Activated T-cell treated with anti-CD3 and anti-CD28 coated beads, Interleukin-2, amount 50 U/mL, for 4 hours (primary cell): Measurements from ENCODE around the gene RANGAP1. TPM values are rescaled to one million over a fixed set of nuclear protein-coding genes. Genes with fewer than 3 reads are reported as not detected.
A peak's percentile ranks its signal among the peaks of the same experiment; 100 is the strongest.
"Not testable (repeated sequence)": the region's sequence is repeated elsewhere in the genome, so short reads cannot be mapped to it uniquely, and the experiment has no call there.

Experiments
- ATAC-seq, 2 donors: fragments of 200-7000 bp; cut with Tn5 transposase; one replicate each; pipeline ENCODE4 v1.10.0; 2021
- DNase-seq: peaks from one replicate; pipeline ENCODE4 v3.0.0-alpha.2; 2020
- H3K27me3 Mint-ChIP-seq: one replicate; pipeline ENCODE4 v1.8.0; 2021; ENCODE audit warnings: low read depth, mixed read lengths
- H3K36me3 Mint-ChIP-seq: one replicate; pipeline ENCODE4 v1.8.0; 2022; ENCODE audit warnings: mixed read lengths; ENCODE audit not compliant: insufficient read depth
- H3K4me1 Mint-ChIP-seq: one replicate; pipeline ENCODE4 v1.8.0; 2021; ENCODE audit warnings: low read depth, mixed read lengths
- H3K4me3 Mint-ChIP-seq: one replicate; pipeline ENCODE4 v1.8.0; 2021; ENCODE audit warnings: mild to moderate bottlenecking, moderate library complexity, mixed read lengths
- H3K9me3 Mint-ChIP-seq: one replicate; pipeline ENCODE4 v1.8.0; 2021; ENCODE audit warnings: mixed read lengths
- total RNA-seq, 3 donors: library from RNA; stranded (reverse); gene quantifications; one replicate each; pipeline ENCODE4 v1.2.1, GENCODE V29; 2021

RANGAP1 gene
- total RNA-seq, 3 donors from 2014 or later: 191 to 205 (median 192) TPM

DNA sequence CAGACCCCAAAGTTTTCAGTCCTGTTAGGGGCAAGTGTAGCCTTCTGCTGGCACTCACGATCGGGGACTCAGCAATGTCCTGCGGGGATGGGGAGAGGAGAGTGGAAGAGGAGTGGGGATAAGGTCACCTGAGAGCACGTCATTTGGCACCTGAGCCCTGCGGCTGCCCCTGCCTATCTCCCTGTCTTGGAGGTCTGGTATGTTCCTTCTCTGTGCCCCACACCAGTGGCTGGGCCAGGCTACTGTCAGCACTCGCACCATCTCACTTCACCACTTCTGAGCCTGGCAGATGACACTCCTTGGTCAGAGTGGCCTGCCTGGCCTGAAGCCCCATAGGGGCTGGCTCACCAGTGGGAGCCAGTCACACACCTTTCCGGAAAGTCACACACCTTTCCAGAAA is 25.1 kb downstream of the RANGAP1 start:
- H3K9me3 Mint-ChIP-seq: no peaks in the 10 kb centered on the region
- no peaks in the 10 kb centered on the region for H3K4me1 Mint-ChIP-seq
- no peak for DNase-seq
- H3K27me3 Mint-ChIP-seq: no peaks in the 10 kb centered on the region
- no peak for ATAC-seq
- peaks cover 31% of the 10 kb centered on the region for H3K36me3 Mint-ChIP-seq
- H3K4me3 Mint-ChIP-seq: no peak overlapping the region

DNA sequence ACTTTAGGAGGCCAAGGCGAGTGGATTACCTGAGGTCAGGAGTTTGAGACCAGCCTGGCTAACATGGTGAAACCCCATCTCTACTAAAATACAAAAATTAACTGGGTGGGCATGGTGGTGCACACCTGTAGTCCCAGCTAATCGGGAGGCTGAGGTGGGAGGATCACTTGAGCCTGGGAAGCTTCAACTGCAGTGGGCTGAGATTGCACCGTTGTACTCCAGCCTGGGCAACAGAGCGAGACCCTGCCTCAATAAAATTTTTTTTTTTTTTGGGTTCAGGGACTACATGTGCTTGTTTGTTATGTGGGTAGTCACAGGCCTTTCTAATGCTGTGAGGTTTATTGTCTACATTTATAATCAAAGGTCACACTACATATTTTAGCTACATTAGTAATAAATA is 26.2 kb downstream of the RANGAP1 start:
- ATAC-seq, H3K4me1 Mint-ChIP-seq, H3K4me3 Mint-ChIP-seq, DNase-seq, H3K9me3 Mint-ChIP-seq, H3K27me3 Mint-ChIP-seq: not testable (repeated sequence)
- peaks cover 36% of the 10 kb centered on the region for H3K36me3 Mint-ChIP-seq

DNA sequence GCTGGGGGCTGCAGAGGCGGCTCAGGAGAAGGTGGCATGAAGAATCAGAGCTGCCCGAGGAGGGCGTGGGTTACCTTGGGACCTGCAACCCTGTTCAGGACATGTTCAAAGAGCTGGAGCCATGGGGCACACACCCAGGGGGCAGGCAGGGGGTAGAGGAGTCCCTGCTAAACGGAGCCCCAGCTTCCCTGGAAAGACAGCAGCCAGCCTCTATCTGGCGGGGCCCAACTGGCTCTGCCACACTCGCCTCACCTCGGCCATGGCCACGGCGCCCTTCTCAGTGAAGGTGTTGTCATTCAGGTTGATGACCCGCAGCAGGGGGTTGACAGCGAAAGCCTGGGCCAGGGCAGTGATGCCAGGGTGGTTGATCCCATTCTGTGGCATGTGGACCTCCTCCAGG is 28.3 kb downstream of the RANGAP1 start:
- Mint-ChIP-seq H3K4me3 (no peak overlapping the region), H3K36me3 (peaks cover 26% of the 10 kb centered on the region), H3K9me3 (no peaks in the 10 kb centered on the region), H3K27me3 (no peaks in the 10 kb centered on the region), H3K4me1 (no peaks in the 10 kb centered on the region)
- no peak for DNase-seq
- no peak for ATAC-seq

DNA sequence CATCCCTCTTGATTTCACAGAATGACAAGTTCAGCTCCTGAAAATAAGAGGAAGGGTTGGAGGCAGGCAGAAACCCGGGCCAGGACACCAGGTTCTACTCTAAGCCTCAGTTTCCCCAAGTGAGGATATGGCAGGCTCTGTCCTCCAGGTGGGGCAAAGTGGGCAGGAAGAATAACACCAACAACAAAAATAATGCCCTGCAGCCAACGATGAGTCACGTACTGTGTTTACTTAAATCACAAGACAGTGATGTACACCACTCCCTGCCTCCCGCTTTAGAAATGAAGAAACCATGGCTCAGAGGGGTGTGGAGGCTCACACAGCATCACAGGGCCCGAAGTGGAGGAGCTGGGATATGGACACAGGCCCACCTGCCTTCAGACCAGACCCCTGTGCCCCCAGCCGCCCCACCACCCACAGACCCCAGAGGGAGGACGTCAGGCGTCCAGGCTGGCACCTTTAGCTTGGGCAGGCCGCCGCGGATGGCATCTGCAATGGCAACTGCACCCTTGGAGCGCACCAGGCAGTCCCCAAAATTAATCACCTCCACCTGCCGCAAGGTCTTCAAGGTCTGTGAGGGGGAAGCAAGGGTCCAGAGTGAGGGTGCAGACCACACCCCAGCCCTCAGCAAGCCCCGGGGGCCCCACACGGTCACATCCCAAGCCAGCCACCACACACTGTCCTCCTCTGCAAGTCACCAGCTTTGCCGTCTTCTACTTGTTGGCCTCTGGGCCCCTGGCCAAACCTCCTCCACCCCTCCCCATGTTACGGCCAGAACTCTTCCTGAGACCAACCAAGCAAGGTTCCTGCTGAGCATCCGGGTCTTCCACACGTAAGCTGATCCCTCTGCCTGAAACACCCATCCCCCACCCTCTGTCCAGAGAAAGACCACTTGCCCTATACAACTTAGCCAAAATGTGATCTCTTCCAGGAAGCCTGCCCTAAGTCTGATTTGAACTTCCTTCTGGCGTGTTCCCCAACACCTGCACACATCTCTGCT is 29.4 kb downstream of the RANGAP1 start:
- Mint-ChIP-seq H3K9me3 (no peaks in the 10 kb centered on the region), H3K27me3 (no peaks in the 10 kb centered on the region), H3K36me3 (peaks cover 27% of the 10 kb centered on the region), H3K4me3 (no peak overlapping the region), H3K4me1 (no peaks in the 10 kb centered on the region)
- no peak for ATAC-seq
- no peak for DNase-seq

DNA sequence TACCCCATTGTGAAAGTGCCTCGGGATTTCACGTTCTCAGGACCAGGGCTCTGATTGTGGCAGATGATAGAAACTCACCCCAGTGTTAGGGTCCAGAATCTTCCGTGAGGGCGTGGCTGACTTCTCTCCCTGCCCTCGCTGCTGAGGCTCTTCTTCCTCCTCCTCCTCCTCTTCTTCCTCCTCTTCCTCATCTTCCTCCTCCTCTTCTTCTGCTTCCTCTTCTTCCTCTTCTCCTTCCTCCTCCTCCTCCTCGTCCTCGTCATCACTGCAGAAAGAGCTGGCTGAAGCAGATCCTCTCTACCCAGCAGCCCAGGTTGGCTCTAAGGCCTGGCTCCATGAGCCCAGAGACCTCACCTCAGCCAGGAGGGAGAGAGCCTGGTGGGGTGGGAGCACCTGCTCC is 31.8 kb downstream of the RANGAP1 start:
- ATAC-seq: no peak
- no peaks in the 10 kb centered on the region for H3K4me1 Mint-ChIP-seq
- no peaks in the 10 kb centered on the region for H3K27me3 Mint-ChIP-seq
- DNase-seq: no peak
- H3K9me3 Mint-ChIP-seq: no peaks in the 10 kb centered on the region
- H3K36me3 Mint-ChIP-seq: peaks cover 37% of the 10 kb centered on the region
- no peak overlapping the region for H3K4me3 Mint-ChIP-seq

DNA sequence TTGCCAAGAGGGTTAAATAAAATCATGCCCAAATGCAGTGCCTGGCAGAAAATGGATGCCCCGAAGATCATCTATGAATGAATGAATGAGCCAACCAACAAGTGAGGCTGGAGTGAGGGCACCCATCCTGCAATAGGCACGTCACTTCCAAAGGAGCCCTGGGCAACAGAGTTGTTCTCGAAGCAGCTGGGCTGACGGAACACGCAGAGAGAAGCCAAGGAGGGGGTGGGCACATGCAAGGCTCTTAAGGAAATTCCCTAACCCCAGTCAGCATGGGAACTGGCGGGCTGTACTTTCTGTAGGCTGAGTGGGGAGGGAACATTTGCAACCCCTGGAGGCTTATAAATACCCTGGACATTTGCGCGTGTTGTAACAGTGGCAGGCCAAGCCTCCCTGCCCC is 33.6 kb downstream of the RANGAP1 start:
- Mint-ChIP-seq H3K27me3 (no peaks in the 10 kb centered on the region), H3K4me1 (no peaks in the 10 kb centered on the region), H3K9me3 (no peaks in the 10 kb centered on the region), H3K36me3 (peaks cover 38% of the 10 kb centered on the region), H3K4me3 (no peak overlapping the region)
- no peak for DNase-seq
- ATAC-seq: no peak

DNA sequence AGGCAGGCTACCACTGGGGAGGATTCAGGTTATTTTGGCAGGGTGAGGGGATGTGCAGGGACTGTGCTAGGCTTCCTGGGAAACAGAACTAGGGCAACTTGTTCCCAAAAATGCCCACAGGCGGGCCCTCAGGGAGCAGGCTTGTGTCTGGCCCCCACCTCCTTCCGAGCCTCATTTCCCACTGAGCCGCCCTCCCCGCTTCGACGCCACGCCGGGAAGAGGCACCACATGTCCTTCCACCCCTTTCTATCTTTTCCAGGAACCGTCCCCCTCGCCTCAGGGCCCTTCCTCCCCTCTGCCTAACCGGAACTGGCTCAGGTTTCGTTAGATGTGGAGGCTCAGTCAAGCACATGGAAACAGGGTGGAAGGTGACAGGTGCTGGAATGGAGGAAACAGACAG is 35.9 kb downstream of the RANGAP1 start:
- no peaks in the 10 kb centered on the region for H3K9me3 Mint-ChIP-seq
- DNase-seq (no peak), ATAC-seq (no peak)
- H3K4me1 Mint-ChIP-seq: no peaks in the 10 kb centered on the region
- H3K4me3 Mint-ChIP-seq: no peak overlapping the region
- H3K36me3 Mint-ChIP-seq: peaks cover 28% of the 10 kb centered on the region
- H3K27me3 Mint-ChIP-seq: no peaks in the 10 kb centered on the region

DNA sequence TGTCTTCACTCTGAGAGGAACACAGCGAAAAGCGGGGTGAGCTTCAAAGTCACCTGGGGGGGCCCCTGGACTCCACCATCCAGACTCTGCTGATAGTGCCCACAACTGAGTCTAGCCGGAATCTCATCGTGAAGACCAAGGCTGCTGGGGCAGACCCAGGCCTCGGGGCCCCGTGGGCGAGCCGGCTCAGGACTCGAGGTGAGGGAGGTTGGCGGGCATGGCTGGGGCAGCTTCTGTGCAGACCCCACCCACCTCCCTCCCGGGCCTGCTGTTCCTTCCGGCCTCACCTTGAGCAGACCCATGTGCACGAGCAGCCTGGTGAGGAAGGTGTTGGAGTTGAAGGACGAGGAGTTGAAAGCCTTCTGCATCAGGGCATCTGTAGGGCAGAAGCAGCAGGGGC is 36.5 kb downstream of the RANGAP1 start:
- DNase-seq (no peak), ATAC-seq (no peak)
- Mint-ChIP-seq H3K27me3 (no peaks in the 10 kb centered on the region), H3K4me3 (no peak overlapping the region), H3K4me1 (no peaks in the 10 kb centered on the region), H3K36me3 (peaks cover 25% of the 10 kb centered on the region), H3K9me3 (no peaks in the 10 kb centered on the region)

DNA sequence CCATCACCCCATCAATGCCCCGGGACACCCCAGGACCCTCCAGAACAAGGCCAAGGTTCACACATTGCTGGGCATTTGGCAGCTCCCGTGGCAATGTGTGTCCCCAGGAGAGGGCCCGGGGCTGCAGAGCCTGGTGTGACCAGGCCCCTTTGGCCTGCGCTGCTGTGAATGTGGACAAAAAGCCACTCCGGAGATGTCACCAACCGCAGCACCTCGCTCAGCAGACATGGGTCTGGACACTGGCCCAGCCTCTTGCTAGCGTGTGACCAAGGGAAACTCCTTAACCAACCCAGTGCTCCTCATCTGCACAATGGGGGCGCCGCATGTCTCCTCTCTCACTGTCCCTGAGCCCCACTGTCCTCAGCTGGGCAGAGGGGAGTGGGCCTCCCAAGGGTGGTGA is 37.2 kb downstream of the RANGAP1 start:
- H3K4me3 Mint-ChIP-seq: no peak overlapping the region
- H3K9me3 Mint-ChIP-seq: no peaks in the 10 kb centered on the region
- DNase-seq (no peak), ATAC-seq (no peak)
- no peaks in the 10 kb centered on the region for H3K27me3 Mint-ChIP-seq
- H3K36me3 Mint-ChIP-seq: peaks cover 25% of the 10 kb centered on the region
- H3K4me1 Mint-ChIP-seq: no peaks in the 10 kb centered on the region

DNA sequence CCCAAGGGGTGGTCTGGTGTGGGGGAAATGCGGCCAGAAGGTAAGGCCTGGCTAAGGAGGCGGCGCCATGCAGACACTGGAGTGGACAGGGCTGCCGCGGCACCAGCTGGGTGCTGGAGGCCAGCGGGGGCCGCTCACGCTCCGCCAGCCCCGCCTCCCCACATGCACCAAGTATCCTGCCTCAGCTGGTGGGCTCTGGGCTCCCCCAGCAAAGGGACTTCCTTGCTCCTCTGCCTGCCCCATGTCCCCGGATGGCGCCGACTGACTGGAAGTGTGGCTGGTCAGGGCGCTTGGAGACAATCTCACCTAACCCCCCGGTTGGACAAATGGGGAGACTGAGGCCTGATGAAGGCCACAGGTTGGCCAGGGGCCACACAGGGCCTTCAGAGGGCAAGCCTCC is 37.7 kb downstream of the RANGAP1 start:
- Mint-ChIP-seq H3K27me3 (no peaks in the 10 kb centered on the region), H3K4me1 (no peaks in the 10 kb centered on the region), H3K36me3 (peaks cover 25% of the 10 kb centered on the region), H3K4me3 (no peak overlapping the region), H3K9me3 (no peaks in the 10 kb centered on the region)
- no peak for DNase-seq
- ATAC-seq: no peak

DNA sequence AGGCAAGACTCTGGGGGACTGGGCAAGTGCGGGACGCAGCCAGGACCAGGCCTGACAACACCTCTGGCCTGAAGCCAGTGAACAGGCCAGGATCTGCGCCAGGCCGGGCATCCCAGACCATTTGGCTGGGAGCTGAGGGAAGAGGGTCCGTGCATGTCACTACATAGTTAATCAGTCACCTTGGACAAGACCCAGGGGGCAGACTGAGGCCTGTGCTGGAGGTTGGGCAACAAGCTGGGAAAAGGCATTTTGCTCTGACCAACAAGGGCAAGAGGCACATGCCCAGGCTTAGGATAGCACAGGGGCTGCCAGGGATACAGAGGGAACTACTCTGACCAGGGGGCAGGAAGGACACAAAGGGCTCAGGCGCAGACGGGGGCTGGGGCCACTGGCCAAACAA is 38.3 kb downstream of the RANGAP1 start:
- DNase-seq (no peak), ATAC-seq (no peak)
- H3K9me3 Mint-ChIP-seq: no peaks in the 10 kb centered on the region
- H3K36me3 Mint-ChIP-seq: peaks cover 25% of the 10 kb centered on the region
- H3K27me3 Mint-ChIP-seq: no peaks in the 10 kb centered on the region
- H3K4me3 Mint-ChIP-seq: no peak overlapping the region
- H3K4me1 Mint-ChIP-seq: no peaks in the 10 kb centered on the region

DNA sequence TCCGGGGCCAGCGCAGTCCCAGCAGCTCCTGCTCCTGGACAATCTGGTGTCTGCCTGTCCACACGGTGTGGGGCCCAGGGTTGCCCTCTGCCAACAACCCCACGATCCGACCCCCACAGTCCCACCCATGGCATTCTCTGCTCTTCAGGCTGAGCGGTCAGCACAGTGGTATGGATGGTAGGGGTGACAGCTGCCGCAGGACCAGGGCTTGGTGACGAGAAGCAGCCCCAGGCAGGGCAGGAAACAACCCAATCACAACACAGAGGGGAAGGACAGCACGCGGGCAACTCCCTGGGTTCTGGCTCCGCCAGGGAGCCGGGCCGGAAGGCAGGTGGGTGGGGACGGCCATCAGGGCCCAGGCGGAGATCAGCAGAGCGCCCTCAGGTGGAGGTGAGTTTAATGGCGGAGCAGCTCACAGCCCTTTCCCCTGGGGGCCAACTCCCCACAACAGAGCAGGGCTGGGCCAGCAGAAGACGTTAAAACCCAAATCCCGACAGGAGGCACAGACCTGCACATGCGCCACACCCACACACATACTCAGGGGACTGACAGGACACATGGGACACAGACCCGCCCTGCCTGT is 40.0 kb downstream of the RANGAP1 start:
- peak in 1 of 2 donors; percentile 19 for ATAC-seq

DNA sequence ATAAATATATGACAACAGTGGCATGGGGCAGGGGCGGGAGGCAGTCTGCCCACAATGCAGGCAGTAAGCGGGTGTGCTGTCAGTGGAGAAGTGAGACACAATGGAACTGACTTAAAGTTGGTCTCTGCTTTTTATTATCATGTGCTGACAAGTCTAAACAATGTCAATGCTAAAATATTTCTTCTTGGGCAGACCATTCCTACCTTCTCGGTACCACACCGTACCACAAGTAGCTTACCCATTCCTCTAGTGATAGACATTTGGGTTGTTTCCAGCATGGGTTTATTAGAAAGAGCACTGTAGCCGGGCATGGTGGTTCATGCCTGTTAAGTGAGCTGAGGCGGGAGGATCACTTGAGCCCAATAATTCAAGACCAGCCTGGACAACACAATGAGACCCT is 42.6 kb downstream of the RANGAP1 start:
- Mint-ChIP-seq H3K4me3 (no peak overlapping the region), H3K4me1 (peaks cover 3% of the 10 kb centered on the region)
- no peak for ATAC-seq

More for the DNA sequence above, 40.0 kb downstream of the RANGAP1 start:
- H3K4me3 Mint-ChIP-seq: no peak overlapping the region
- H3K36me3 Mint-ChIP-seq: peaks cover 17% of the 10 kb centered on the region
- no peaks in the 10 kb centered on the region for H3K9me3 Mint-ChIP-seq
- H3K4me1 Mint-ChIP-seq: no peaks in the 10 kb centered on the region
- no peaks in the 10 kb centered on the region for H3K27me3 Mint-ChIP-seq
- no peak for DNase-seq

DNA sequence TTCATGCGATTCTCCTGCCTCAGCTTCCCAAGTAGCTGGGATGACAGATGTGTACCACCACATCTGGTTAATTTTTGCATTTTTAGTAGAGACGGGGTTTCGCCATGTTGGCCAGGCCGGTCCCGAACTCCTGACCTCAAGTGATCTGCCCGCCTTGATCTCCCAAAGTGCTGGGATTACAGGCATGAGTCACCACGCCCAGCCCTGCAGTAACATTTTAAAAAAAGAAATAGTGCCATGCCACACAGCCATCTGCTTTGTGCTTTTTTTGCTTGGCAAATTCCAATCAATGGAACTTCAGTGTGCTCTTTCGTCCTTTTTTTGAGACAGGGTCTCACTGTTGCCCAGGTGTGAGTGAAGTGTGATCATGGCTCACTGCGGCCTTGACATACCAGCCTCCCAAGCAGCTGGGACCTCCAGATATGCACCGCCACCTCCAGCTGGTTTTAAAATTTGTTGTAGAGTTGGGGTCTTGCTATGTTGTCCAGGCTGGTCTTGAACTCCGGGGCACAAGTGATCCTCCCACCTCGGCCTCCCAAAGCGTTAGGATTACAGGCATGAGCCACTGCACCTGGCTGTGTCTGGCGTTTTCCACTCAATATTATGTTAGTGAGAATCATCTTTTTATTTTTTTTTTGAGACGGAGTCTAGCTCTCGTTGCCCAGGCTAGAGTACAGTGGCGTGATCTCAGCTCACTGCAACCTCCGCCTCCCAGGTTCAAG is 43.4 kb downstream of the RANGAP1 start:
- H3K4me1 Mint-ChIP-seq: peaks cover 3% of the 10 kb centered on the region
- no peak overlapping the region for H3K4me3 Mint-ChIP-seq
- peaks cover 5% of the 10 kb centered on the region for H3K36me3 Mint-ChIP-seq
- DNase-seq: no peak
- no peaks in the 10 kb centered on the region for H3K27me3 Mint-ChIP-seq
- no peaks in the 10 kb centered on the region for H3K9me3 Mint-ChIP-seq
- ATAC-seq: no peak

More for the DNA sequence above, 42.6 kb downstream of the RANGAP1 start:
- Mint-ChIP-seq H3K9me3 (no peaks in the 10 kb centered on the region), H3K27me3 (no peaks in the 10 kb centered on the region), H3K36me3 (peaks cover 8% of the 10 kb centered on the region)
- DNase-seq: no peak
